NCI-H748 (cell line): ENCODE measurements around the gene KCNH1.
"Not testable (repeated sequence)": the region's sequence is repeated elsewhere in the genome, so short reads cannot be mapped to it uniquely, and the experiment has no call there.

Experiments used
- DNase-seq: peaks from one replicate; lab custom pipeline; 2025; ENCODE audit not compliant: unreplicated experiment; lab: John Stamatoyannopoulos, UW

The KCNH1 gene

DNA sequence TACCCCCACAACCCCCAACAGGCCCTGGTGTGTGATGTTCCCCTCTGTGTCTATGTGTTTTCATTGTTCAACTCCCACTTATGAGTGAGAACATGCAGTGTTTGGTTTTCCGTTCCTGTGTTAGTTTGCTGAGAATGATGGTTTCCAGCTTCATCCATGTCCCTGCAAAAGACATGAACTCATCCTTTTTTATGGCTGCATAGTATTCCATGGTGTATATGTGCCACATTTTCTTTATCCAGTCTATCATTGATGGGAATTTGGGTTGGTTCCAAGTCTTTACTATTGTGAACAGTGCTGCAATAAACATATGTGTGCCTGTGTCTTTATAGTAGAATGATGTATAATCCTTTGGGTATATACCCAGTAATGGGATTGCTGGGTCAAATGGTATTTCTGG lies 122.8 kb downstream of the KCNH1 start:
- not testable (repeated sequence) for DNase-seq

DNA sequence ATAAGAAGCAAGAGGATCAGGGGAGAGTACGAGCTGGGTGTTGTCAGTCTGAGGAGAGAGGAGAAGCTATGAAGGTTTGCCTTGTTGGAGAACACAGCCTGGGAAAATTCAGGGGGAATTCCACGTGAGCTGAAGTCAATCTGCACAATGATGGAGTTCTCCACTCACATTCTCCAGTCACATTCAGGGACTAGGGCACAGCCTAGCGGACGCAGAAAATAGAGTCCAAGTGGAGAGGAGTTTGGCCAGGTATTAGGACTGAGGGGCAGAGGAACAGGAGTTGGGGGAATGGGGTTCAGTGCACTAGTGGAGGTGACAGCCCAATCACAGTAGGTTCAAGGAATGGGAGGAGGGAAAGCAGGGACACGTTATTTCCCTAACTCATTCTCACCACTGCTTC lies 124.0 kb downstream of the KCNH1 start:
- no peak for DNase-seq

DNA sequence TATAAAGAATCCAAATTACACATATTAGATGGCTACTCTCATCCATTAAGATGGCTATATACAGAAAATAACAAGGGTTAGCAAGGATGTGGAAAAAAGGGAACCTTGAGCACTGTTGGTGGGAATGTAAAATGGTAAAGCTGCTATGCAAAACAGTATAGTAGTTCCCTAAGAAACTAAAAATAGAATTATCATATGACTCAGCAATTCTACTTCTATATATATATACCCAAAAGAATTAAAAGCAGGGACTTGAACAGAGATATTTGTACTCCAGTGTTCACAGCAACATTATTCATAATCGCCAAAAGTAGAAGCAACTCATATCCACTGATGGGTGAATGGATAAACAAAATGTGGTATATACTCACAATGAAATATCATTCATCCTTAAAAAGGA lies 126.1 kb downstream of the KCNH1 start:
- DNase-seq, result no peak

DNA sequence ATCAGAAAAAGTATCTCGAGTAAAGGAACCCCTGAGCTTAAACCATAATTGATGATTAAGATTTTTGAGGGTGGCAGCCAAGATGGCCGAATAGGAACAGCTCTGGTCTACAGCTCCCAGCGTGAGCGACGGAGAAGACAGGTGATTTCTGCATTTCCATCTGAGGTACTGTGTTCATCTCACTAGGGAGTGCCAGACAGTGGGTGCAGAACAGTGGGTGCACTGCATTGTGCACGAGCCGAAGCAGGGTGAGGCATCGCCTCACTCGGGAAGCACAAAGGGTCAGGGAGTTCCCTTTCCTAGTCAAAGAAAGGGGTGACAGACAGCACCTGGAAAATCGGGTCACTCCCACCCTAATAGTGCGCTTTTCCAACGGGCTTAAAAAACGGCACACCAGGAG lies 138.0 kb downstream of the KCNH1 start:
- DNase-seq, result not testable (repeated sequence)

DNA sequence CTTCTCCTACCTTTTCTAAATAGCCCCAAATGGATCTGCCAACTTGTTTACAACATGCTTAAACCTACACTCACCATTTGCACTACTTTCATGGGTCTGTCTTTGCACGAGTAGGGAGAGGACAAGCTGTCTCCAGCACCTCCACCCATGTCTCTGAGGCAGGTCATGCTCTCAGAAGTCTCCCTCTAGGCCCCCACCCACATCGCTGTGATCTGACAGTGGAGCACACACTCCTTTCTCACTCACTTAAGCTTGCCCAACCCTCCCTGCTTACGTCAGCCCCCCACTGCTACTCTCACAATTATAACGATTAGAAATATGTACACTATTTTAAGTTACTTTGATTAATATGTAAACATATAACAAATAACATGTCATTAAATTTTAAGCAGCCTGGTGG lies 141.1 kb downstream of the KCNH1 start:
- DNase-seq, result no peak

DNA sequence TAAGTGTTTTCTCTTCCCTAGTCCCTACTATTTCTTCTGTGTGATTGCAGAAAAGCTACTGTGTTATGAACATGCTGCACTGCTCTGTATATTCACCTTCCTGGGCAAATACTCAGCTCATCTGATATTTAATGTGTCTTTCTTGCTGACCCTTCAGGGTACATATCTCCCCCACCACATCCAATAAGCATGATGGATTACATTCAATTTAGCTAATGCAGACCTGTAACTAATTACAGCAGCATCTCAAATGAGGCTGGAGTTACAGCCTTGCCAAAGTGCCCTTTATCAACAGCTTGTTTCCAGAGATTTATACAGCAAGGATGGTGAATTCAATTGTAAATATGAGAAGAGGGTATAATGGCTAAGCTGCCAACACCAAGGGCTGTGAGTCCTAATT lies 144.0 kb downstream of the KCNH1 start:
- DNase-seq, result no peak

DNA sequence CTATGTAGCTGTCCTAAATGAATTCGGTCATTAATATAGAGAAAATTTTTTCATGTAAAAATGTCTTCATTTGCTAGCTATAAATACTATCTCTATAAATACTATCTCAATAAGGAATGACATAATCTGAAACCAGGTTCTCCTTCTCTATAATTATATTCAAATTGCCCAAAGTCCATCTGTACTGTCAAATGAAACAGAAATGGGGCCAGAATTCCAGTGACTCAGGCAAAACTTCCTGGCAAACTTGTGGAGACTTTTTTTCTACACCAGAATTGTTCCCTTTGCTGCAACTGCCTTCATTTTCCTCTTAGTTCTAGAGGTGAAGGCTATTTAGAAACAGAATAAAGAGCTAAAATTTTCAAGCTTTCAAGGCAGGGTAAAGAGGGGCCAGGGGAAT lies 152.5 kb downstream of the KCNH1 start:
- no peak for DNase-seq

DNA sequence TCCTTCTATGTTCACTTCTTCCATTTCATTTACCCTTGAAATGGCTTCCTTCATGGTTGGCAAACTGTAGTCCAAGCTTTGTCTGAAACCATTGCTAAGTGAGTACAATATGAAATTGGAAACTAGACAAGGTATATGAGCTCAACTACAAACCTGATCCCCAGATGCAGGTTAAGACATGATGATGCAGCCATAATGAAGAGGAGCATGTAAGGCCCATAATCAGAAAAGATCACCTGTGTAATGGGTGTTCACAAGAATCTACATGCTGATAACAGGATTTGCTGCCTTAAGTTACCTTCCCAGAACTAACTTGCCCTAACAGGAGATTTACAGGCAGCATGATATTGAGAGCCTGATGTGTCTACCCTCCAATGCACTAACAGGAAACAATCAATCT lies 153.9 kb downstream of the KCNH1 start:
- DNase-seq, result no peak

DNA sequence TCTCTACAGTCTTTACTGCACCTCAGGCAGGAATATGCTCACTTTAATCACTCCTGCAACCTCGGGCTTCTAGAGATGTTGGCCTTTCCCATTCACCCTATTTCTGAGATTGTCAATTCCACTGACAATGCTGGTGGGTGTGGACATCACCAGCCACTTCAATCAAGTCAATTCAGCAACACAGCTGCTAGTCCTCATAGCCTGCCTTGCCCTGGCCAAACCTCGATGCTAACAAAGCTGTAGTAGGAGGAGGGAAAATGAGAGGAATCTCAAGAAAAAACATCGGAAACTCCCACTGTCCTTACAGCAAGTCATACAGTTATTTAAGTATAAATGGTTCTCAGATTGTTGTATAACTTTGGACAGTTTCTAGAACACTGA lies 155.0 kb downstream of the KCNH1 start:
- no peak for DNase-seq

DNA sequence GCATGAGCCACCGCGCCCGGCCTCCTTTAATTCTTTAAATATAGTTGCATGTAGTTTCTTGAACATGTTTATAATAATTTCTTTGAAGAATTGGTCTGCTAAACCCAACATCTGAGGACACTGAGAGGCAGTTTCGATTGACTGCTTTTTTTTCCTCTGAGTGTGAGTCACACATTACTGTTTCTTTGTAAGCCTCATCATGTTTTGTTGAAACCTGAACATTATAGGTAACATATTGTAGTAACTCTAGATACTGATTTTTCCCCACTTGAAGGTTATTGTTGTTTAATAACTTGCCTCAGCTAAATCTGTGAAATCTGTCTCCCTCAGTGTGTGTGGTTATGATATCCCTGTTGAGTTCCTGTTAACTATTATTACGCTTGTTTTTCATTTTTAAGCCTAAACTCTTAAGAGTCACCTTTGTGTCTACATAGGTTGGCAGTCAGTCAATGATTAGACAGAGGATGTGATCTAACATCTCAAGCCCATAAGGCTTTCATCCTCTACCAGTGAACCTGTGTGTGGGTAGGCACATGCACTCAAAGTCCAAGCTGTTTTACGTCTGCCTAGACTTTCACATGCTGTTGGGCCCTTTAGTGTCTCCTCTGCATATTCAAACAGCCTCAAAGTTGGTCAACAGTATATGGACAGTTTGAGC lies 155.5 kb downstream of the KCNH1 start:
- DNase-seq, result no peak

DNA sequence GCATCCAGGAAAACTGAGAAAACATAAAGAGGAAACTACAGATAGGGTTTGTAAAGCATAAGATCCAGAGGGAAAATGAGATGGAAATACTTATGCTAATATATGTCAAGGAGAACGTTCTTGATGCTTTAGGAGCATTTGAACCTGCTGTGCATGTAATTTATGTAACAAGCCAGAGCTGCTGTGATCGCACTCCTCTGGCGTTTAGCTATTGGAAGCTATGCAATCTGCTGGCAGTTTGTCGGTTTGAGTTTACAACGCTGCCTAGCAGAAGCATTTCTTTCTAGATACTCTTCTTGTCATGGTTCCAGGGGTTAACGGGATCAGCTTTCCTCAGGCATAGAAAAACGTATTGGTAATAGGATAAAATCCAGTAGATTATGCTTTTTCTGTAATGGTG lies 182.7 kb downstream of the KCNH1 start:
- no peak for DNase-seq

DNA sequence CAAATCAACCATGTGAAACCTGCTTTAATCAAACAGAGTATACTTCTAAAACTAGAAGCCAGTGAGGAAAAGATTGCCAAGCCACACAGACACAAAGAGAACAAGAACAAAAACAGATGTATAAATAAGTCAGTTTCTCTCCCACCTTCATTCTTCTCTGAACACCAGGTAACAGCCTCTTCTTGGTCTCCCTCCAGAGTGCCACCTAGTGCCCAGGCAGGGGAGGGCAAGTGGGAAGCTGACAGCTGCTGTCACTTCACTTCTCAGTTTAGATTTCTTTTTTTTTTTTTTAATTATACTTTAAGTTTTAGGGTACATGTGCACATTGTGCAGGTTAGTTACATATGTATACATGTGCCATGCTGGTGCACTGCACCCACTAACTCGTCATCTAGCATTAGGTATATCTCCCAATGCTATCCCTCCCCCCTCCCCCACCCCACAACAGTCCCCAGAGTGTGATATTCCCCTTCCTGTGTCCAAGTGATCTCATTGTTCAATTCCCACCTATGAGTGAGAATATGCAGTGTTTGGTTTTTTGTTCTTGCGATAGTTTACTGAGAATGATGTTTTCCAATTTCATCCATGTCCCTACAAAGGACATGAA lies 183.9 kb downstream of the KCNH1 start:
- peak; percentile 14 for DNase-seq

DNA sequence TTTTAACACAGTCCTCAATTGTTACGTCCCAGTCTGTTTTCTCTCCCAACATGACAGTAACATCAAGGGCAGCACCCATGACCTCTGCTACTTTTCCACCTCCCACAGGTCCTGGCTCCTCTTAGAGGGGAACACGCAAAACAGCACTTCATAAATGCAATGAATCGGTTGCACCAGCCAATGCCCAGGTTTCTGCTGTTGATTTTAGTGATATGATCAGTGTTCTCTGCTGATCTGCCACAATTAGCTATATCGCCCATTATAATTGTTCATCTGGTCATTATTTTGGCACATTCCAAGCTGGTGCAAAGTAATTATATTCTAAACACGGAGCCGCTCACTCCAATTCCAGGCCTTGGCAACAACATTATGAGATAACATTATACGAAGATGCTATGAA lies 184.5 kb downstream of the KCNH1 start:
- no peak for DNase-seq

DNA sequence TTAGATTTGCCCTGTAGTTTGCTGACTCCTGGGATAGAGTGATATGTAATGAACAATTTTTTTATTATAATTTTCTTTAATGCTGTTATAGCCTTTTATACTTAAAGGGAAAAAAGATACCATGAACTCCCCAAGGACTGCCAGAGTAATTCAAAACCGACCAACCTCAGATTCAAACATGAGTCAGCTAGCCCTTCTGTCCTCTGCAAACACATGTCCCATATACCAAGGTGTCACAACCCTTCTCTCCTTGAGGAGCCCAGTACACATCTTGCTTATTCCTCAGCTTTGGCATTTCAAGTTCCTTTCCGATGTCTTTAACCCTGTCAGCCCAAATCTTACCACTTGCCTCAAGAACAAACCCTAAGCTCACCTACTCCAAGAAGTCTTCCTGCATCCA lies 184.9 kb downstream of the KCNH1 start:
- DNase-seq, result no peak

DNA sequence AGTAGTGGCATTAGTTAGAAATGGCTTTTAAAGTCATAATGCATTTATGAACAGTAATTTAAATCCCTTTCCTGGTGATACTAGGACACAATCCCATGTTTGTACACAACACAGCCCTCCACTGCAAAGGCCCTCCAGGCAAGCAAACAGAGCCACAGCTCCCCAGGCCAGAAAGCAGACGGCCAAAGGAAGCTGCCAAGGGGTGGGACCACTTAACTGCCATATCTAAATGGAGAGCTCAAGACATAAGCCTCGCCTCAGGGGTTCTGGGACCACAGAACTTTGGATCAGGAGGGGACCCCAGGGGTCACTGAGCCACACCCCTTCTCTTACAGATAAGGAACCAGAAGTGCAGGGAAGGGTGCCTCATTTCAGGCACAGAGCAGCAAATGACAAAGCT lies 189.7 kb downstream of the KCNH1 start:
- DNase-seq, result no peak

DNA sequence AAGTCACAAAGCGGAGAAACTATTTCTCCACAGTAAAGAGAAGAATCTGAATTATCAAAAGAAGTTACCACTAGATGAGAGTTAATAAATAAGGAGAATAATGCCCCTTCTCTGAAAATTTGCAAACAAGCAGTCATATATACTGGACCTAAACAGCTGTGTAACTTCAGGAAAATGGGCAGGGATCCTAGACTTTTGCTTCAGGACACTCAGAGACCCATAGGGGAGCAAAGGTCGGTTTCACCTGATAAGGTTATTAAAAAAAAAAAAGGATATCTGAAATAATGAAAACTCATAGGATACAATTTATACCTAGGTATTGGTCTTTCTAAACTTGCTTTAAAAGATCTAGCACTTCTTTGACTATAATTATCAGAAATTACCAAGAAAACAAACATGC lies 191.4 kb downstream of the KCNH1 start:
- DNase-seq, result no peak

DNA sequence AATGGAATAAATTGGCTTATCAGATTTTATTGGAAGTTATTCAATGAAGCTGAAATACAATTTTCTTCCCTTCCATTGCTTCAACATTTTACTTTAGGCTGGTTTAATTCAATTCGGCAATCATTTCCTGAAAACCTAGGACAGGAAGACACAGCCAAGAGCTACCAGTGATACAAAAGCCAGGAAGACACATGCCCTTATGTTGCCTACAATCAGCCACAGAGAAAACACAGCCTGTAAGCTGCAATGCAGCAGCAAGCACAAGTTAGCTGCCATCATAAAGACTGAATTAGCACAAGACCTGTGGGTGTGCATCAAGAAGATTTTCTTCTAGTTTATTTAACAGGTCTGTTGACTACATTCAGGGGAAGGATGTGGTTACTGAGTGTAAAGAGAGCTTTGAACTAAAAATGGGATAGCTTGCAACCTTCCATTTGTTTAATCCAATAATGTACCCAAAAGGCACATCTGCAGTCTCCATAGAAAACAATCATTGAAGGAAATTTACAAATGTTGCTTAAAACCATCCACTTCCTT lies 193.8 kb downstream of the KCNH1 start:
- DNase-seq, result no peak

DNA sequence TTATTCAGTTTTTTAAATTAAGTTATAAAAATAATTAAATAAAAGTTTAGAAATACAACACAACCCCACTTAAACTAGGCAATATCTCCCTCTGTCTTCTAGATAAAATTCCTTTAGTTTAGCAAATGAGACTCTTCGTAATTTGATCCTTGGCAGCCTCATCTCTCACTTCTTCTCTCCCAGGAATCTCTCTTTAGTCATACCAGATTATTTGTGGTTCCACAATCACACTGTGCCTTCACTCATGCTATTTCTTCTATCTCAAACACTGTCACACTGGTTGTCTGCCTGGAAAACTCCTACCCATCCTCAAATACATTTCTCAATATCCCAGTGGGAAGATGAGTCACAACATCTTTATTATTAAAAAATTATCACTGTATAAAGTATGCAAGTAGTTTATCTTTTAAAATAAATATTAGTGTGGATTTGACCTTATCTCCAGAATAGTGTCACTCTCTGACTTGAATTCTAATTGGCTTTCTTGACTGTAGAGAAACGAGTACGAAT lies 195.5 kb downstream of the KCNH1 start:
- DNase-seq, result no peak

DNA sequence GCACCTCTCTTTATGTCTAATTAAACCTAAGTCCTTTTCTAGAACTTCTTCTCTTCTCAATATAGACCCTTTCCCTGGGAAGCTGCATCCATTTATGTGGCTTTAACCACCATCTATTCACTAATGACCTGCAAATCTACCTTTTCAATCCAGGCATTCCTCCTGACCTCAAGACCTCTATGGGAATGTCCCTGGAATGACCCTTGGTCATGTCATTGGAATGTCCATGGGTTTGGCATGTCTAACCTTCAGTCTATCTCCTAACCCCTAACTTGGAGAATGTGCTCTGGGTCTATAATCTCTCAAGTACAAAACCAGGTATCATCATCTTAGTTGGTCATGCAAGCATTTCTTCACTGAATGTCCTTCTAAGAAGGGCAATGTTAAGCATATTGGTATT lies 196.1 kb downstream of the KCNH1 start:
- DNase-seq, result no peak

DNA sequence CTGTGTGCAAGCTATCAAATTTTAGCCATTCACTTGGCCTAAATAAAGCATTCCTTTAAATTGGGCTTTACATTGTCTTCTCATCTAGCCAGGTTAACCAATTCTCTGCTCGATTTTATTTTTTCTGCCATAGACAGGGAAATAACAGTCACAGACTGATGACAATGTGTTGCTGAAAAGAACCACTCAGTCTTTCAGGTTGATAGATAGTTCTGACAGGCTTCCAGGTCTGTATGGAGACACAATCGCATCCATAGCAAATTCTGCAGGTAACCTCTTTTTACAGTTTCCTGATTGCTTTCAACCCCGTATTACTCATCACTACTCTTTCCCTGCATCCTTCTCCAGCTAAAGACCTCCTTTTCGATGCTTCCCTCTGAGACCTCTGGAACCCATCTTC lies 198.0 kb downstream of the KCNH1 start:
- no peak for DNase-seq

DNA sequence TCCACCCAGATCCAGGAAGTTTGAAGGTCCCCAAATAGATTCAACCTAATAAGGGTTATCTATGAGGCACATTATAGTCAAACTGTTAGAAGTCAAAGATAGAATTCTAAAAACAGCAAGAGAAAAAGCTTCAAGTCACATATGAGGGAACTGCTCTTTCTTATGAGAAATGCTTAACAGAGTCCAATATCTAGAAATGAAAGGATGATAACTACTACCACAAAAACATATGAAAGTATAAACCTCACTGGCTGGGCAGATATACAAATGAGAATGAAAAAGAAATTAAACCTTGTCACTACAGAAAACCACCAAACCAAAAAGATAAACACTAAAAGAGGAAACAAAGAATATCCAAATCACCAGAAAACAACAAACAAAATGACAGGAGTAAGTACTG lies 201.8 kb downstream of the KCNH1 start:
- DNase-seq, result no peak

DNA sequence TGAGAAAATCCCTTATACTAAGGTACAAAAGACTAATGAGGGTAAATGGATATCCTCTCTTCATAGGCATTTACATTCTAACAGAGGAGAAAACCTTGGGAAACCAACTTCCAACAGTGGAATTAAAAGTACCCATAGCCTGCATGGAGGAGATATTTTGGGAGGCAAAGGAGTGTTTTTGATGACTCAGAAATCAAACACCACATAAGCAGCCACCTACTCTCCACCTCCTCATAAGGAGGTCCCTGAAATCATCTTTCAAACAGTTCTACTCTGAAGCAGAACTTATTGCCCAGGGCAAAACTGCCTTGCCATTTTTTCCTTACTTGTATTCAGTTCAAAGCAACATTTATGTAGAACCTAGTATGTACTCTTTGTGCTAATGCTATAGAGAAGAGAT lies 211.3 kb downstream of the KCNH1 start:
- no peak for DNase-seq
